Fibroblast of villous mesenchyme (primary cell): ENCODE data around the gene PLD2. TPM values are rescaled to one million over a fixed set of nuclear protein-coding genes. Genes with fewer than 3 reads are reported as not detected.
A peak's percentile ranks its signal among the peaks of the same experiment; 100 is the strongest.

Experiments
- DNase-seq: peaks from one replicate; pipeline ENCODE4 v3.0.0-alpha.2; 2010; ENCODE audit warnings: low read depth
- H3K4me3 ChIP-seq: 2 replicates; pipeline ENCODE4 v1.5.1; 2011; ENCODE audit warnings: low read depth, mild to moderate bottlenecking, low read length
- total RNA-seq: library from RNA; depleted of rRNA; stranded (reverse); fragments of >200 nt; gene quantifications from 2 replicates; pipeline ENCODE4 v1.2.3, GENCODE V29; 2012
- TF ChIP-seq, protein P1 (sequence below): IDR thresholded peaks from 2 replicates; pipeline ENCODE4 v1.5.1; 2012; ENCODE audit warnings: low read depth, mild to moderate bottlenecking, low read length; ENCODE audit not compliant: insufficient read depth

PLD2 gene
- total RNA-seq, 1 donor, result 11.7 TPM

DNA sequence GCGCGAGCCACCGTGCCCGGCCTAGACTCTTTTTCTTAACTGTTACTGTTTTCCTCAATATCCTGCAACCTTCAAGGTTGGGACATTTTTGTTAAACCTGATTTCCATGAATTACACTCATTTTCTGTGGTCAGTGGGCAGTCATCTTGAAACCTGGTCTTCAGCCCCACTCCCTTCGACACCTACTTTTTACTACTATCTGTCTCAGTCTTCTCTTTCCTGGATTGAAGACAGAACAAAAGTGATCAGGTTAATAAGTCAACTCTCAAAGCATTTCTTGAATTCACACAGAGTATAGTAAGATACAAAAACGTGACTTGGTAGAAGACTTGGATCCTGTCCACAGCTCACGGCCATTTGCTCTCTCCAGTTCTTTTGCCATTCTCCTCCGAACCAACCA, 32.3 kb downstream of the PLD2 start:
- TF ChIP-seq, protein P1, sequence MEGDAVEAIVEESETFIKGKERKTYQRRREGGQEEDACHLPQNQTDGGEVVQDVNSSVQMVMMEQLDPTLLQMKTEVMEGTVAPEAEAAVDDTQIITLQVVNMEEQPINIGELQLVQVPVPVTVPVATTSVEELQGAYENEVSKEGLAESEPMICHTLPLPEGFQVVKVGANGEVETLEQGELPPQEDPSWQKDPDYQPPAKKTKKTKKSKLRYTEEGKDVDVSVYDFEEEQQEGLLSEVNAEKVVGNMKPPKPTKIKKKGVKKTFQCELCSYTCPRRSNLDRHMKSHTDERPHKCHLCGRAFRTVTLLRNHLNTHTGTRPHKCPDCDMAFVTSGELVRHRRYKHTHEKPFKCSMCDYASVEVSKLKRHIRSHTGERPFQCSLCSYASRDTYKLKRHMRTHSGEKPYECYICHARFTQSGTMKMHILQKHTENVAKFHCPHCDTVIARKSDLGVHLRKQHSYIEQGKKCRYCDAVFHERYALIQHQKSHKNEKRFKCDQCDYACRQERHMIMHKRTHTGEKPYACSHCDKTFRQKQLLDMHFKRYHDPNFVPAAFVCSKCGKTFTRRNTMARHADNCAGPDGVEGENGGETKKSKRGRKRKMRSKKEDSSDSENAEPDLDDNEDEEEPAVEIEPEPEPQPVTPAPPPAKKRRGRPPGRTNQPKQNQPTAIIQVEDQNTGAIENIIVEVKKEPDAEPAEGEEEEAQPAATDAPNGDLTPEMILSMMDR, result no peak
- no peak overlapping the region for H3K4me3 ChIP-seq
- no peak for DNase-seq

DNA sequence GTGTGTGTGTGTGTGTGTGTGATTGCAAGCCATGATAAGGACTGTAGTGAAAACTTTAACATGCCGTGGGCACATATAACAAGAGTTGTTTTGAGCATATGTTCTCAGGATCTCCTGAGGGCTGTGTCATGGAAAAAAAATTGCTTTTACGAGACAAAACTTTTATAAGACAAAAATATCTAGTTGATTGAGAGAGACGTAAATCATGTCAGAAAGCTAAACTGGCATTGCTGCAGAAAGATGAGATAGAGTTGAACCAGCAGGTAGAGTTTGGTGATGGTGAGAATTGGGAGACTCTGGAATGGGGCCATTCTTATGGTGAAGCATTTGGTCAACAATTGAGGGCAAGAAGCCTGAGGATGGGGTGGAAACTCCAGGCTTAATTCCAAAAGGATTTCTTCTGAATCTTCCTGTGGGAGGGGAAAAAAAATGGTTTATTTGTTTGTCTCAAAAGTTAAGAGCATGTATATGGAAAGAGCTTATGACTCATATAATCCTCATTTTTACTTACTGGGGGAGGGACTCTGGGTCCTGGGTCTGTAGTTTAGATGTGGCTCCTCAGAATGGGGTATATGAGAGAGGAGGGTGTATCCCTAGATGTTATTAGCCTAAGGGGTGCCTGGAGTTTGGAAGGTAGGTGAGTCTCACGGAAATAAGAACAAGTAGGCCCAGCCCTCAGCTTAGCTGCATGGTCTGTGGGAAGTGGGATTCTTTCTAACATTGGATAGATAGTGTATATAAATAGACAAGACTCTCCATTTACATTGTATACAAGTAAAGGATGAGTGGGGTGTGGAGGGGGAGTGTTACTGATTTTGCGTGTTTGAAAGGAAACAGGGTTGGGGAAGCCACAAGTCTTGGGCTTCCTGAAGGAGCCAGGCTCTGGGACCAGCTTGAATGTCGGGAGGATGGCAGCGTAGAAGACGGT, 33.3 kb downstream of the PLD2 start:
- DNase-seq, result peak; percentile 44

DNA sequence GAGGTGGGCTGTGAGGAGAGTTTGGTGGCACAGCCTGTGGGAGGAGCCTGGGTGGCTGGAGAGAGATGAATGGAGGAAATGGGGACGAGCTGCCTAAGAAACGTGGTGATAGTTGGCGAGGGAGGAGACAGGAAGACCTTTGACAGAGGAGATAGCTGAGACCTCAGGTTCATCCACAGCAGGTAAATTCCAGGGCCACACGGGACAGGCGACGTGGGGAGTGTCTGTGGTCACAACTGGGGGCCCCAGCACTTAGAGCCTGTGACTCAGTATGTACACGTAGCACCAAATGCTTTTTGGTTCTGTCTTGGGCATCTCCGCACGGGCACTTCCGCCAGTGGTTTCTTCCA, 33.9 kb downstream of the PLD2 start:
- DNase-seq, result no peak
- H3K4me3 ChIP-seq, result no peak overlapping the region
- TF ChIP-seq, protein P1, result no peak

More for the DNA sequence above, 33.3 kb downstream of the PLD2 start:
- H3K4me3 ChIP-seq, result no peak overlapping the region
- TF ChIP-seq, protein P1, result no peak

DNA sequence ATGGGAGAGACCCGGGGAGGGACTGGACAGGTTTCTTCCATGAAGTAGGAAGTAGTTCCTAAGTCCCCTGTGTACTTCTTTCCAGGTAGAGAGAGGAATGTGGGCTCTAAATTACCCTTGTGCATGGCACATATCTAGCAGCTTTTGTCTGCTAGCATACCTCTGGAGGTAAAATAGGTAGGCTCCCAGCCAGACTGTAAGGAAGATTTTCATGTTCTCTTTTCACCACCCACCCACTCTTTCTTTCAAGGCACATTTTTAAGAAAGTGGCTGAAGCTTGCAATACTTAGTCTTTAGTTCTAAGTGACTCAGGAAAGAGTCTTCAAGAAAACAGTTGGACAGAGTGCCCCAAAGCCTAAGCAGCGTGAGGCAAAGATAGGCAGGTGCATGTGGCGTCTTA, 35.4 kb downstream of the PLD2 start:
- TF ChIP-seq, protein P1, result no peak
- H3K4me3 ChIP-seq, result no peak overlapping the region
- DNase-seq, result no peak

DNA sequence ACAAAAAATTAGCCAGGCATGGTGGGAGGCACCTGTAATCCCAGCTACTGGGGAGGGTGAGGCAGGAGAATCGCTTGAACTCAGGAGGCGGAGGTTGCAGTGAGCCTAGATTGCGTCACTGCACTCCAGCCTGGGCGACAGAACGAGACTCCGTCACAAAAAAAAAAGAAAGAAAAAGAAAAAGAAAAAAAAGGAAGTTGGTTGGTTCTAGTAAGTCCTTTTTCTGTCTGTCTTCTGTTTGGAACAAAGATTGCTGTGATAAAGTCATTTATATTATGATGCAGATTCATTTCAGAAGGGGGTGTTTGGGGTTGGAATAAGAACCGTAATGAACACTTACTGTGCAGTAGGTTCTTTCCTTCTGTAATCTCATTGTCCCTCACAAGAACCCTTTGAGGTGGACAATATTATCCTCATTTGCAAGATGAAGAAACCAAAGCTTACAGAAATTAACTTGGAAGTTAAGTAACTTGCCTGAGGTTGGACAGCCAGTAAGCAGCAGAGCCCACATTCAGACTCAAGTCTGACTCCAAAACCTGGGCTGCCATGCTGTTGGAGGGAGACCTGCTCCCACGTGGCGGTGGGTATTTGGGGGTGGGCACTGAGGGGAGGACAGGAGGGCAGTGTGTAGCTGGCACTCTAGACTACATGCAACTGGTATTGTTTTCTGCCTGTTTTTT, 36.5 kb downstream of the PLD2 start:
- TF ChIP-seq, protein P1, result no peak
- no peak for DNase-seq
- no peak overlapping the region for H3K4me3 ChIP-seq

DNA sequence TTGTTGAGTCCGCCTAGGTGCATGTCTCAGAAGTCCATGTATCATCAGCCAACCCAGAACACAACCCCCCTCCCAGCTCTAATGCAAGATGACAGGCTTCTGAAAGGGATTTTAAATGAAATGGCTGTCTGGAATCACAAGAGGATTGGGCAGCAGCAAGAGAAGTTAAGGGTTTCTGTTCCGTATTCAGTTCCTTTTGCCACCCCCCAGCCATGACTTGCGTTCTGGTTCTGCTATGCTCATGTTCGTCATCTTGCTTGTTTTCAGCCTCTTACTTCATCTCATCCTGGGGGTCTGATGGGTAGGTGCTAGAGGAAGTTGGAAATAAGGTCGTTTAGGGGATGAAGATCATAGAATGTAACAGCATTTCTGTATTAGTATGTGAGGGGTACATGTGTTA, 38.2 kb downstream of the PLD2 start:
- TF ChIP-seq, protein P1, result no peak
- DNase-seq, result no peak

More for the DNA sequence above, 38.2 kb downstream of the PLD2 start:
- H3K4me3 ChIP-seq, result no peak overlapping the region
